Lung (tissue), 10 donors: ENCODE measurements around the gene FAM90A1. TPM values are rescaled to one million over a fixed set of nuclear protein-coding genes. Genes with fewer than 3 reads are reported as not detected.
"Not testable (repeated sequence)": the region's sequence is repeated elsewhere in the genome, so short reads cannot be mapped to it uniquely, and the experiment has no call there.

Experiments
- ATAC-seq: fragments of 200-7000 bp; cut with Tn5 transposase; one replicate; pipeline ENCODE4 v1.9.1; 2020; ENCODE audit warnings: moderate number of reproducible peaks; ENCODE audit not compliant: insufficient read depth, low FRiP score
- DNase-seq, 3 donors: peaks; one replicate each; pipeline ENCODE4 v3.0.0-alpha.2; 2013 to 2017
- H3K27ac ChIP-seq, 2 donors: one replicate each; pipeline ENCODE4 v1.5.1; 2013; ENCODE audit warnings: mild to moderate bottlenecking in 2 of 2, moderate library complexity in 2 of 2, control low read depth in 1 of 2, inconsistent platforms in 1 of 2, low read depth in 1 of 2, low read length in 1 of 2
- H3K27me3 ChIP-seq, 3 donors: one replicate each; pipeline ENCODE4 v1.5.1; 2013; ENCODE audit warnings: low read length in 2 of 3; ENCODE audit not compliant: control insufficient read depth in 3 of 3, insufficient read depth in 3 of 3
- H3K36me3 ChIP-seq, 4 donors: one replicate each; pipeline ENCODE4 v1.5.1; 2013; ENCODE audit warnings: low read length in 4 of 4, mild to moderate bottlenecking in 1 of 4, moderate library complexity in 1 of 4; ENCODE audit not compliant: control insufficient read depth in 4 of 4, insufficient read depth in 4 of 4
- H3K4me1 ChIP-seq, 5 donors: one replicate each; pipeline ENCODE4 v1.5.1; 2013; ENCODE audit warnings: low read length in 5 of 5, mild to moderate bottlenecking in 2 of 5, moderate library complexity in 1 of 5; ENCODE audit not compliant: control insufficient read depth in 5 of 5, insufficient read depth in 5 of 5
- H3K4me3 ChIP-seq: one replicate; pipeline ENCODE4 v1.5.1; 2013; ENCODE audit warnings: mild to moderate bottlenecking, control low read depth, moderate library complexity
- H3K9ac ChIP-seq, 2 donors: one replicate each; pipeline ENCODE4 v1.5.1; 2013; ENCODE audit warnings: low read length in 2 of 2, control low read depth in 1 of 2; ENCODE audit not compliant: insufficient read depth in 1 of 2
- H3K9me3 ChIP-seq, 4 donors: one replicate each; pipeline ENCODE4 v1.5.1; 2013; ENCODE audit warnings: low read length in 3 of 4, mild to moderate bottlenecking in 1 of 4, moderate library complexity in 1 of 4; ENCODE audit not compliant: control insufficient read depth in 4 of 4, insufficient read depth in 3 of 4
- WGBS, 2 donors: extraction: QIAGEN DNeasy Blood & Tissue Kit; methylation state at CpG; one replicate each; pipeline ENCODE4 v1.1.7; 2013; 5-methylcytosine and 5-hydroxymethylcytosine counted together
- polyA plus RNA-seq, 2 donors: library from polyadenylated mRNA; stranded (reverse); fragments of 200-250 nt; gene quantifications; one replicate each; pipeline ENCODE4 v1.2.1, GENCODE V29; 2013
- total RNA-seq, 2 donors: library from RNA; depleted of rRNA in 1 of 2; stranded (reverse); fragments of >200 nt in 1 of 2; gene quantifications; one replicate each; pipeline ENCODE4 v1.2.1, GENCODE V29; 2014 to 2021
- donor health status: Bipolar disorder and iron deficiency.
- donor health status: healthy.
- donor health status: DM: yes; HTN: yes; CAD: no.

FAM90A1 gene
- total and polyA plus RNA-seq, 4 donors, result 0.14 to 0.58 (median 0.30) TPM

DNA sequence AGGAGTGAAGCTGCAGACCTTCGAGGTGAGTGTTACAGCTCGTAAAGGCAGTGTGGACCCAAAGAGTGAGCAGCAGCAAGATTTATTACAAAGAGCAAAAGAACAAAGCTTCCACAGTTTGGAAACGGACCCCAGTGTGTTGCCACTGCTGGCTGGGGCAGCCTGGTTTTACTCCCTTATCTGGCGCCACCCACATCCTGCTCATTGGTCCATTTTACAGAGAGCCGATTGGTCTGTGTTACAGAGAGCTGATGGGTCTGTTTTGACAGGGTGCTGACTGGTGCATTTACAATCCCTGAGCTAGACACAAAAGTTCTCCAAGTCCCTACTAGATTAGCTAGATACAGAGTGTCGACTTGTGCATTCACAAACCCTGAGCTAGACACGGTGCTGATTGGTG lies 24.2 kb upstream of the FAM90A1 start:
- not testable (repeated sequence) for DNase-seq
- WGBS, 2 donors, result 63 to 80% methylated on average over 6 to 7 of the region's 7 CpGs

DNA sequence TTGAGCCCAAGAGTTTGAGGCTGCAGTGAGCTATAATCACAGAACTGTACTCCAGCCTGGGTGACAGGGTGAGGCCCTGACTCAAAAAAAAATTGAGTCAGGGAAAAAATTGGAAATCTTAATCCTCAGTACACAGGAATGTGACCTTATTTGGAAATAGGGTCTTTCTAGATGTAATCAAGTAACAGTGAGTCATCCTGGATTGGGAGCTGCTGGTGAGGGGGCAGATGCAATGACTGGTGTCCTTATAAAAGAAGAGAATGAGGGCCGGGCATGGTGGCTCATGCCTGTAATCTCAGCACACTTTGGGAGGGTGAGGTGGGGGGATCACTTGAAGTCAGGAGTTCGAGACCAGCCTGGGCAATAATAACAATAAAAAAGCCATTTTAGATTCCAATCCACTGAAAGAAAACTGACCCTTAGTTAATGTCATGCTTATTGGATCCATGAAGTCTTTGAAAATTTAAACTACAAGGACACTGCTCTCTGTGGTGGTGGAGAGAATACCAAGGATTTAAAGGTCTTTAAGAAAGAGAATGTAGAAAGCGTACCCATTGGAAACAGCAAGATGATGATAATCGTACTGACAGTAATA lies 19.6 kb upstream of the FAM90A1 start:
- H3K27ac ChIP-seq, H3K36me3 ChIP-seq, ATAC-seq, DNase-seq, H3K4me1 ChIP-seq, H3K27me3 ChIP-seq, H3K9ac ChIP-seq, H3K4me3 ChIP-seq, H3K9me3 ChIP-seq: not testable (repeated sequence)
- 89 to 95% methylated on average over 4 of the region's 4 CpGs for WGBS, 2 donors

More for the DNA sequence above, 24.2 kb upstream of the FAM90A1 start:
- not testable (repeated sequence) for H3K27me3 ChIP-seq, H3K9me3 ChIP-seq, H3K9ac ChIP-seq, ATAC-seq, H3K27ac ChIP-seq, H3K4me1 ChIP-seq, H3K36me3 ChIP-seq, H3K4me3 ChIP-seq

DNA sequence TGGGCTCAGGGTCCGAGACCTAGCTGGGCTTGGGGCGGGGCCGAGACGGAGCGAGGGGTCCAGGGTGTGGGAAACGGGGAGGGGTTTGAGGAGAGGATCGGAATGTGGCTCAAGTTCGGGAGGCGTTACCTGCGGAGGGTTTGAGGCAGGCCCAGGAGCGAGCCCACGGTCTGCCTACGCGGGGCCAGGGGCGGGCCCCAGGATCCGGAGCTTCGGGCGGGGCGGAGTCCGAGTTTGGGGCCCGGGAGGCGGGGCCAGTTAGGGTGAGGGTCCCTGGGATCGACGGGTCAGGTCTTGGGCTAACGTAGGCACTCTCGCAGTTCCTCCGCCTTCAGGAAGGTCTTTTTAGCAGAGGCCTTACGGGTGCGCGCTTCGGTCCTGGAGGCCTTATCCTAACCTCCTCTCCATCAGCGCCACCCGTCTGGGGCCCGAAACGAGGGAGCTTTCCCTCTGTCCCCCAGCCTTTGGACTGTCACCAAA lies 16.3 kb upstream of the FAM90A1 start:
- not testable (repeated sequence) for H3K4me1 ChIP-seq, H3K36me3 ChIP-seq, H3K9me3 ChIP-seq, H3K27me3 ChIP-seq, ATAC-seq, DNase-seq
- Histone ChIP-seq H3K4me3 (peak overlapping the region; percentile 56), H3K9ac (peak overlapping the region; percentile 46 to 77), H3K27ac (peak overlapping the region in 1 of 2 donors; percentile 76)
- WGBS, 2 donors, result 1 to 2% methylated on average over 27 to 33 of the region's 35 CpGs

DNA sequence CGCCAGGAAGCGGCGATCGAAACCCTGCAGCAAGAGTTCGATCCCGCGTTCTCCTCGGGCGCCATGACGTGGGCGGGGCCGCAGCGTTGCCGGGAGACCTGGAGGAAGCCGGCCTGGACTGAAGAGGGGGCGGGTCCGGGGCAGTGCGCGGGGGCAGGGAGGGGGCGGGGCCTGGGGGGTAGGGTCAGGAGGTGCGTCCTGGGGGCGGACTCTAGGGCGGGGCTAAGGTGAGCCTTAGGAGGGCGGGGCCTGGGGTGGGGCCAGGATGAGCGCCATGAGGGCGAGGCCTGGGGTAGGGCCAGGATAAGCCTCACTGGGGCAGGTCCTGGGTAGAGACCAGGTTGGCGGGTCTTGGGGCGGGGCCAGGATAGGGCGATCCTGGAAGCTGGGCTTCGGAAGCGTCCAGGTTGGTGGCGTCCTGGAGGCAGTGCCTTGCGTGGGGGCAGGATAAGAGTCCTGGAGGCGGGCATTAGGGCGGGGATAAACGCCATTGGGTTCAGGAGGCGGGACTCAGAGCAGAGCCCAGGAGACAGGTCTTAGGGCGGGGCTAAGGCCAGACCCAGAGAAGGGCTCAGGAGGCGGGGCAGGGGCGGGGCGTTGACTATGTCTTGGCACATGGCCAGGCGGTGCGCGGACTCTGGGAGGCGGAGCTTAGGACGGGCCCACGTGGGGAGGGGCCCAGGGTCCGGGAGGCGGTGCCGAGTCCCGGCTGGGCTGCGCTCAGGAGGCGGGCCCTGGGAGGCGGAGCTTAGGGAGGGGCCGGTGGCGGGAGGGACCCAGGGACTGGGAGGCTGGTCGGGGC lies 15.7 kb upstream of the FAM90A1 start:
- H3K27ac ChIP-seq, result peak overlapping the region; percentile 67 to 79
- not testable (repeated sequence) for H3K27me3 ChIP-seq, H3K9me3 ChIP-seq, H3K36me3 ChIP-seq, H3K4me1 ChIP-seq, H3K9ac ChIP-seq
- H3K4me3 ChIP-seq, result peak overlapping the region; percentile 67
- ATAC-seq (peak; percentile 99), DNase-seq (peak; percentile 96 to 99 (median 98))
- 1% methylated on average over 37 to 57 of the region's 57 CpGs for WGBS, 2 donors

DNA sequence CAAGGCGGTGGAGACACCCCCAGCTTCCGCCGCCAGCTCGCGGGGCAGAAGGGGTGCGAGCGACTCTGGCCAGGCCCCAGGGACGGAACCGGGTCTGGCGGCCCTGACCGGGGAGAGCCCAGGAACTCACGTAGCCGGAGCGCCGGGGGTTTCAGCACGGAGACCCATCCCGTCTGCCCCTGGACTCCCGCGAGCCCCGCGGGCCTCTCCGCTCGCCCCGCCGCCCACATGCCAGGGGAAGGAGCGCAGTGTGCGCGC lies 15.1 kb upstream of the FAM90A1 start:
- peak overlapping the region in 1 of 2 donors; percentile 32 for H3K9ac ChIP-seq
- not testable (repeated sequence) for H3K4me1 ChIP-seq, ATAC-seq, DNase-seq, H3K9me3 ChIP-seq, H3K36me3 ChIP-seq, H3K27me3 ChIP-seq
- WGBS, 2 donors, result 0% methylated on average over 24 to 28 of the region's 28 CpGs
- H3K27ac ChIP-seq, result peak overlapping the region; percentile 42 to 79
- peak overlapping the region; percentile 67 for H3K4me3 ChIP-seq

DNA sequence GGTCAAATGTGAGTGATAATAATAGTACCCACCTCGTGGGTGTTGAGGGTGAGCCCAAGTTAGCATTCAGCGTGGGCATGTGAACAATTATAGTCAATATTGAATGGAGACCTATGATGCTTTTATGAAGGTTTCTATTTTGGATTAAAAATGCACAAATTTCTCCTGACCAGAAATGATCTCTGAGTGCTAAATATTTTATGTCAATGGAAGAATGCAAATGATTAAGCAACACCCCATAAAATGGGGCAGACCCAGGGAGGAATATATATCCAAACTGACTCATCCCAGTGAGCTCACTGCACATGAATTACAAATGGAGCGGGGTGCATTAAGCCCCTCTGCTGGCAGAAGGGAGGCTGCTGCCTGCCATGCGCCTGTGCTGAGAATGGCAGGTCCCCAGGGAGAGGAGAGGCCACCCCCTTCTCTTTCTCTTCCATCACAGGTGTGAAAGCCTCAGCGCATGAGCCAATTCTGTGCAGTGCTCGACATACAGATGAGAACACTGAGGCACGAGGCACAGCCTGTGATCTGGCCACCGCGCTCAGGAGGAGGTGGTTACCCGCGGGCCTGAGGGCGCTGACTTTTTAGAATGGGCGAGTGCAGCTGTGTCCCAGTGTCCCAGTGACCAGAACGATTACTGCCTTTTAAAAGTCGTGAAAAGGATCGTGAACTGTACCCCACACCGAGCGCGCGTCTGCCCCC lies 14.7 kb upstream of the FAM90A1 start:
- H3K9ac ChIP-seq, result peak overlapping the region in 1 of 2 donors; percentile 32
- peak overlapping the region; percentile 42 to 79 for H3K27ac ChIP-seq
- 9 to 13% methylated on average over 19 of the region's 20 CpGs for WGBS, 2 donors
- H3K4me3 ChIP-seq, result peak overlapping the region; percentile 67
- H3K27me3 ChIP-seq, H3K9me3 ChIP-seq, ATAC-seq, H3K36me3 ChIP-seq, H3K4me1 ChIP-seq: not testable (repeated sequence)
- peak in 2 of 3 donors; percentile 21 to 25 for DNase-seq

DNA sequence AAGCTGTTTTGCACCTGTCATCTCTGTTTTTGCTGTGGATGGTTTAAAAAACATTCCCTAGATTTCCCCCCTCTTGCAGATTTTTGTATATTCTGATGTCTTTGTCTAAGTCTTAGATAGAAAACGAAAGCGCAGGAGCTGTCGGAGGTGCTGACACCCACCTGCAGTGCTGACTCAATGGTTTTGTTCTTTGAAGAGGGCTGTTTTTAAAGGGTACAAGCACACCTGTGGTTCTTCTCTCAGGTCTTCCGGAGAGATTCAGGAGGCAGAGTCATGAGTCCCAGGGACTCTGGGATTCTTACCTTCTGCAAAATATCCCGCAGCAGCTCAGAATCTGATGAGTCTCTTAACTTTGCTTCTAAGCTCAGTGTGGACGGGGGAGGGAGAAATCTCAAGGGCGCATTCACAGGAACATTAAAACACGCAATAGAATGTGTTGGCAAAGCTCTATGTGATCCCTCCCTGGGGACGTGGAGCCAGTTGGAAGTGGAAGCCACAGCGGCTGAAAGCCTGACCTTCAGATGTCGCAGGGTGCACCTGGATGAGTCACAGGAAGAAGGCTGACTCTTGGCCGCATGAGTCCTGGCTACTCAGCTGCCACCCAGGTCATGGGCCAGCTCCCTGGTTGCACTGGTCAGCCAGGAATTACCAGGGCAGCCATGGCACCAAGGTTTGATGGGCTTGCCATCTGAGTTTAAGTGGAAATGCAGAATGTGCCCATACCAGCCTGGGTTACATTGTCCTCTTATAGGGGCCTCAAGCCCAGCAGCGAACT lies 13.1 kb upstream of the FAM90A1 start:
- H3K9me3 ChIP-seq, H3K27ac ChIP-seq, DNase-seq, H3K4me3 ChIP-seq, H3K9ac ChIP-seq, H3K36me3 ChIP-seq, H3K4me1 ChIP-seq, ATAC-seq, H3K27me3 ChIP-seq: not testable (repeated sequence)
- 76 to 88% methylated on average over 9 to 13 of the region's 13 CpGs for WGBS, 2 donors
